Erythroblast (primary cell): ENCODE results near the gene CD58.

Experiments
- GATA1 ChIP-seq: IDR thresholded peaks from 2 replicates; pipeline ENCODE4 v1.6.1; 2011; ENCODE audit warnings: low read depth, mild to moderate bottlenecking, control low read depth, low read length, moderate library complexity
- POLR2A ChIP-seq: IDR thresholded peaks from 2 replicates; pipeline ENCODE4 v1.6.1; 2011; ENCODE audit warnings: mild to moderate bottlenecking, low read length

GRCh38 chr1:116571215-116571919, 541 bp upstream of the CD58 start:
- TF ChIP-seq POLR2A = no peak
- no peak for TF ChIP-seq GATA1
